ENCODE measurements around the gene PSD4. TPM values are rescaled to one million over a fixed set of nuclear protein-coding genes. Genes with fewer than 3 reads are reported as not detected.

Gene PSD4
- total RNA-seq, 1 experiment from 2014 or later: 0.60 TPM

DNA sequence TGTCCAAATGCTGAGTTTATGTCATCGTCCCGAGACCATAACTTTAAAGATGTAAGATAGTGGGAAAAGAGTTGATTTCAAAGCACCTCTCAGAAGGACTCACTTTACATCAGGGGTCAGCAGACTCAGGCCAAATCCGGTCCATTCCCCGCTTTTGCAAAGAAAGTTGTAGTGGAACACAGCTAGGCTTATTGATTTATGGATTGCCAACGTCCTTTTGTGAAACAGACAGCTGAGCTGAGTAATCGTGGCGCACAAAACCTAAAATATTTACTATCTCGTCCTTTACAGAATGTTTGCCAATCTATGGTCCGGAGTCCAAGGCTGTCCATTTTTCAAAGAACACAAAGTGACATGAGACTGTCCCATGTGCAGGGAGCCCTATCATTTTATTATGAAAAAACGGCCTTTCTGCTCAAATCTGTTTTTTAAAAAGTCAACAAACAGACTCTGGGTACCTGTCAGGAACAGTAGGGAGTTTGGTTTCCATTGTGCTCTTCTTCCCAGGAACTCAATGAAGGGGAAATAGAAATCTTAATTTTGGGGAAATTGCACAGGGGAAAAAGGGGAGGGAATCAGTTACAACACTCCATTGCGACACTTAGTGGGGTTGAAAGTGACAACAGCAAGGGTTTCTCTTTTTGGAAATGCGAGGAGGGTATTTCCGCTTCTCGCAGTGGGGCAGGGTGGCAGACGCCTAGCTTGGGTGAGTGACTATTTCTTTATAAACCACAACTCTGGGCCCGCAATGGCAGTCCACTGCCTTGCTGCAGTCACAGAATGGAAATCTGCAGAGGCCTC is 46.7 kb upstream of the PSD4 start, which contains the start of gene IL1RN:
Gene IL1RN (plus strand): TSS at position 754 of the 801 bp plus-strand sequence. CDS start 27 bp downstream, at position 781.
- H3K27me3 ChIP-seq (replicated peaks; ENCODE audit: insufficient read depth, low read depth, low read length, poor library complexity): peaks cover 4% of the 10 kb centered on the region
- POLR2A ChIA-PET (ENCODE audit: low non-redundant PET): no interaction called here
- DNase-seq (ENCODE audit: low spot score): no peak
- intact Hi-C loops (cut with micrococcal nuclease; ENCODE audit: unreplicated experiment): no loop called here
- no peaks in the 10 kb centered on the region for H3K36me3 ChIP-seq (ENCODE audit: insufficient read depth, low read length, poor library complexity, severe bottlenecking)
- H3K9me3 ChIP-seq (ENCODE audit: low read depth, low read length, poor library complexity, severe bottlenecking): no peaks in the 10 kb centered on the region
- no peak within 1 kb of the TSS for H3K27ac ChIP-seq (ENCODE audit: low read depth, low read length, poor library complexity, severe bottlenecking)
- H3K4me1 ChIP-seq (ENCODE audit: insufficient read depth, low read length, poor library complexity, severe bottlenecking): no peaks in the 10 kb centered on the region
- no peak within 1 kb of the TSS for H3K4me3 ChIP-seq (ENCODE audit: low read depth, low read length, poor library complexity, severe bottlenecking)
- BruUV-seq (replicated peaks): no TSS peak
- TF ChIP-seq EZH2 (IDR thresholded peaks at IDR 0.05; ENCODE audit: borderline replicate concordance, low read depth, low read length, poor library complexity, severe bottlenecking) (no peak), CTCF (conservative IDR thresholded peaks at IDR 0.05; ENCODE audit: low read depth, low read length) (no peak)
- CTCF ChIA-PET: interaction anchor here (0.6 kb wide), 1 partner anchor 768 kb away, joined by 3 read pairs; no protein-coding TSS in a partner anchor

DNA sequence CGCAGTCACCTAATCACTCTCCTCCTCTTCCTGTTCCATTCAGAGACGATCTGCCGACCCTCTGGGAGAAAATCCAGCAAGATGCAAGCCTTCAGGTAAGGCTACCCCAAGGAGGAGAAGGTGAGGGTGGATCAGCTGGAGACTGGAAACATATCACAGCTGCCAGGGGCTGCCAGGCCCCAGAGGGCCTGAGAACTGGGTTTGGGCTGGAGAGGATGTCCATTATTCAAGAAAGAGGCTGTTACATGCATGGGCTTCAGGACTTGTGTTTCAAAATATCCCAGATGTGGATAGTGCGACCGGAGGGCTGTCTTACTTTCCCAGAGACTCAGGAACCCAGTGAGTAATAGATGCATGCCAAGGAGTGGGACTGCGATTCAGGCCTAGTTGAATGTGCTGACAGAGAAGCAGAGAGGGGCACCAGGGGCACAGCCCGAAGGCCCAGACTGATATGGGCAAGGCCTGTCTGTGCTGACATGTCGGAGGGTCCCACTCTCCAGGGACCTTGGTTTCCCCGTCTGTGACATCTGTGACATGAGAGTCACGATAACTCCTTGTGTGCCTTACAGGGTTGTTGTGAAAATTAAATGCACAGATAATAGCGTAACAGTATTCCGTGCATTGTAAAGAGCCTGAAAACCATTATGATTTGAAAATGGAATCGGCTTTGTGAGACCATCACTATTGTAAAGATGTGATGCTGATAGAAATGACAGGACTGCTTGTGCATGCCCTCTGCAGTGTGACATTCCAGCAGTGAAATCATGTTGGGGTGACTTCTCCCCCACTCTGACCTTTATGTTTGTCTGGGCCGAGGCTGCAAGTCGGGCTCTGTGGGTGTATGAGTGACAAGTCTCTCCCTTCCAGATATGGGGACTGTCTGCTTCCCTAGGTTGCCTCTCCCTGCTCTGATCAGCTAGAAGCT is 45.9 kb upstream of the PSD4 start:
- Histone ChIP-seq H3K27ac (ENCODE audit: low read depth, low read length, poor library complexity, severe bottlenecking) (no peak overlapping the region), H3K4me1 (ENCODE audit: insufficient read depth, low read length, poor library complexity, severe bottlenecking) (no peaks in the 10 kb centered on the region), H3K9me3 (ENCODE audit: low read depth, low read length, poor library complexity, severe bottlenecking) (no peaks in the 10 kb centered on the region), H3K36me3 (ENCODE audit: insufficient read depth, low read length, poor library complexity, severe bottlenecking) (no peaks in the 10 kb centered on the region), H3K27me3 (replicated peaks; ENCODE audit: insufficient read depth, low read depth, low read length, poor library complexity) (peaks cover 3% of the 10 kb centered on the region), H3K4me3 (ENCODE audit: low read depth, low read length, poor library complexity, severe bottlenecking) (no peak overlapping the region)
- intact Hi-C loops (cut with micrococcal nuclease; ENCODE audit: unreplicated experiment): no loop called here
- POLR2A ChIA-PET (ENCODE audit: low non-redundant PET): no interaction called here
- TF ChIP-seq CTCF (conservative IDR thresholded peaks at IDR 0.05; ENCODE audit: low read depth, low read length) (no peak), EZH2 (IDR thresholded peaks at IDR 0.05; ENCODE audit: borderline replicate concordance, low read depth, low read length, poor library complexity, severe bottlenecking) (no peak)
- CTCF ChIA-PET: no interaction called here
- no TSS peak for BruUV-seq (replicated peaks)
- no peak for DNase-seq (ENCODE audit: low spot score)

- POLR2A ChIA-PET (ENCODE audit: low non-redundant PET): no interaction called here
- CTCF ChIA-PET: no interaction called here
Measured at GRCh38 chr2:113129519-113130078, 44.2 kb upstream of the PSD4 start.

More at GRCh38 chr2:113129519-113130078, 44.2 kb upstream of the PSD4 start:
- H3K9me3 ChIP-seq (ENCODE audit: low read depth, low read length, poor library complexity, severe bottlenecking): no peaks in the 10 kb centered on the region
- intact Hi-C loops (cut with micrococcal nuclease; ENCODE audit: unreplicated experiment): no loop called here
- H3K36me3 ChIP-seq (ENCODE audit: insufficient read depth, low read length, poor library complexity, severe bottlenecking): no peaks in the 10 kb centered on the region
- H3K27ac ChIP-seq (ENCODE audit: low read depth, low read length, poor library complexity, severe bottlenecking): no peak overlapping the region
- no peaks in the 10 kb centered on the region for H3K27me3 ChIP-seq (replicated peaks; ENCODE audit: insufficient read depth, low read depth, low read length, poor library complexity)
- TF ChIP-seq CTCF (conservative IDR thresholded peaks at IDR 0.05; ENCODE audit: low read depth, low read length): no peak
- no peak for TF ChIP-seq EZH2 (IDR thresholded peaks at IDR 0.05; ENCODE audit: borderline replicate concordance, low read depth, low read length, poor library complexity, severe bottlenecking)
- no peaks in the 10 kb centered on the region for H3K4me1 ChIP-seq (ENCODE audit: insufficient read depth, low read length, poor library complexity, severe bottlenecking)
- no peak for DNase-seq (ENCODE audit: low spot score)
- no peak overlapping the region for H3K4me3 ChIP-seq (ENCODE audit: low read depth, low read length, poor library complexity, severe bottlenecking)
- no TSS peak for BruUV-seq (replicated peaks)
